C4-2B (cell line): ENCODE results near the gene HOXD8.

ENCODE experiments used
- CTCF ChIP-seq: fragments of 450-650 bp; conservative IDR thresholded peaks from 2 replicates; pipeline ENCODE4 v1.5.1; 2017; ENCODE audit warnings: mild to moderate bottlenecking
- ZFX ChIP-seq: fragments of 450-650 bp; IDR thresholded peaks from 2 replicates; pipeline ENCODE4 v1.6.1; 2017

DNA sequence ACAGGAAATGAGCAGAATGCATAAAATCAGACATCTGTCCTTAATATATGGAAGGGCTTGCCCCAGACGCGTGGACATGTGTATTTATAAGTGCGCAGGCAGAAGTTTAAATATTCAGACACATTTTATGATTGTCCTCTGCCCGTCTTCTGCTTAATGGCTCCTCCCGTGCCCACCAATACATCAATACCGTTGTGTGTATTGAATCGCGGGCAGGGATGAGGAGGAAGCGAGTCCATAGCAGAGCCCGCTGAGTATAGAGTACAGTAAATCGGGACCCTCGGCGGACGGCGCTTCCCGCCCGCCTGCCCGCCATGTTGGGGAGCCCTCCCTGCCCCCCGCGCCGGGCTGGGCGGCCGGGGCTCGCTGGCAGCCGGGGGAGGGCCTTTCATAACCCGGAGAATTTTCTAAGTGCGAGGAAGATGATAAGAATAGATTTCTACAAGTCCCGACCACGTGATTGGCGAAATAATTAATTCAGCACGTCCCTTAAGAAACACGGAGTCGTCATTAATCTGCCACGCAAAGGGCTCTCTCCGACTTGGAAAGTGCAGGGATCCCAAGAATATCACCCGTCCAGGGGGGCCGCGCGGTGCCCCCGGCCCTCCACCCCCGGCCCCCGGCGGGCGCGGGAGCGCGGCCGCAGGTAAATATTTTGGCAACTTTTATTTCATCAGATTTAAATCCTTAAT is 27.4 kb downstream of the HOXD8 start, which contains the start of gene HOXD3:
- no peak for TF ChIP-seq CTCF
- no peak for TF ChIP-seq ZFX
